ENCODE measurements around the gene CTSZ.

CTSZ gene

DNA sequence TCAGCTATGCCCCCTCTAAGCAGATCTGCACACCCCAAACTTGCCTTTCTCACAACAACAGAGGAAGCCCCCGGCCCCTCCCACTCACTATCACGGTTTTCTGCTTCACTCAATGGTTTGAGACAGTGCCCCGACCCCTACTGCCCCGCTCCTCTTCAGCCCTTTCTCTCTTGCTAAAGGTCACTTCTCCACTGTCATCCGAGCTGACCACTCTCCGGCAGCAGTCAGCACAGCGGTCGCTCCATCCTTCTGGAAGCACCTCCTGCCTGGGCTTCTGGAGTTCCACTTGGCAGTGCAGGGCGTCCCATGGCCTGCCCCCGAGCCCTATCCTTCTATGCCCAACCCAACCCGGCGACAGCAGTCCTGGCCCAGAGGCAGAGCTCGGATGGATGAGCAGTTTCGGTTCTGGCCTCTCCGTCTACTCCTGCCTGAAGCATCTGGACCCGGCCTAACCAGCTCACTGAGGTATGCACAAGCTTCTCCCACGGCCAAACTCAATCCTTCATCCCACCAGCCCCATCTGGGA, 4.1 kb downstream of the CTSZ start:
- no peak for DNase-seq
- H3K56ac ChIP-seq (ENCODE audit: low read length), result no peak overlapping the region
- H3K18ac ChIP-seq (ENCODE audit: low read length), result no peak overlapping the region
- H4K5ac ChIP-seq (ENCODE audit: low read length), result no peak overlapping the region
- no peaks in the 10 kb centered on the region for H3K27me3 ChIP-seq (ENCODE audit: insufficient read depth, low read length, poor library complexity)
- no peak overlapping the region for H2BK15ac ChIP-seq (replicated peaks; ENCODE audit: low read depth)
- H2BK120ac ChIP-seq (ENCODE audit: low read depth, low read length), result no peak overlapping the region
- no CpG with 5 or more reads among the region's 17 CpGs for WGBS (ENCODE audit: extremely low coverage, insufficient coverage, low lambda C conversion rate)
- peaks cover 5% of the 10 kb centered on the region for H3K79me1 ChIP-seq (ENCODE audit: low read length)
- H3K4me3 ChIP-seq (ENCODE audit: low read length), result no peak overlapping the region
- no peak overlapping the region for H3K4me2 ChIP-seq (ENCODE audit: low read length)
- no peak overlapping the region for H3K23ac ChIP-seq (ENCODE audit: low read length)
- H3K4me1 ChIP-seq (ENCODE audit: control insufficient read depth, low read depth, low read length), result no peaks in the 10 kb centered on the region
- no peak overlapping the region for H3K9ac ChIP-seq (ENCODE audit: low read length)
- no peaks in the 10 kb centered on the region for H3K36me3 ChIP-seq (ENCODE audit: control insufficient read depth, insufficient read depth, low read length)
- H3K4ac ChIP-seq (ENCODE audit: low read depth, low read length), result no peak overlapping the region
- no peaks in the 10 kb centered on the region for H3K79me2 ChIP-seq (ENCODE audit: control insufficient read depth, insufficient read depth, low read length)
- no peak overlapping the region for H2BK5ac ChIP-seq (ENCODE audit: low read length)
- no peak overlapping the region for H3K27ac ChIP-seq (ENCODE audit: low read depth, low read length)
- H4K8ac ChIP-seq (ENCODE audit: low read depth, low read length), result no peak overlapping the region
- no peak overlapping the region for H2AK5ac ChIP-seq (ENCODE audit: low read length)

DNA sequence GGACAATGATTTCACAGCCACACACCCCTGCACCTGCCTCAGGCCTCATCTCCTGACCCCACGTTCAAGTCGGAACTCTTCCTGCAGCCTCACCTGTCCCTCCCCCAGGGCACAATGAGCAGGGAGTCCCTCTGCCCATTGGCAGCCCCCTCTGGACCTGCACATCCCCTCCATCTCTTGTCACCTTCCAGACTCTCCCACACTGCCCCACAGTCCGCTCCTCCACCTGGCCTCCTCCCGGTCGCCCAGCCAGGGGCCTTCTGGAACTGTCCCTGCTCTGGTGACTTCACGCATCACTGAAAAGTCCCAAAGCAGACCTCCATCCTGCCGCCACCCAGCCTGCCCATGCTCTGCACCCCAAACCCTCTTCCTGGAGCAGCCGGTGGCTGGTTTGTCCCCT, 4.7 kb downstream of the CTSZ start:
- Histone ChIP-seq H2BK5ac (ENCODE audit: low read length) (no peak overlapping the region), H3K27ac (ENCODE audit: low read depth, low read length) (no peak overlapping the region), H3K23ac (ENCODE audit: low read length) (no peak overlapping the region), H3K4me2 (ENCODE audit: low read length) (no peak overlapping the region), H3K79me2 (ENCODE audit: control insufficient read depth, insufficient read depth, low read length) (no peaks in the 10 kb centered on the region), H2AK5ac (ENCODE audit: low read length) (no peak overlapping the region), H2BK120ac (ENCODE audit: low read depth, low read length) (no peak overlapping the region), H3K4me1 (ENCODE audit: control insufficient read depth, low read depth, low read length) (no peaks in the 10 kb centered on the region), H4K5ac (ENCODE audit: low read length) (no peak overlapping the region), H3K4me3 (ENCODE audit: low read length) (no peak overlapping the region), H3K9ac (ENCODE audit: low read length) (no peak overlapping the region), H3K36me3 (ENCODE audit: control insufficient read depth, insufficient read depth, low read length) (no peaks in the 10 kb centered on the region), H2BK15ac (replicated peaks; ENCODE audit: low read depth) (no peak overlapping the region), H3K56ac (ENCODE audit: low read length) (no peak overlapping the region), H4K8ac (ENCODE audit: low read depth, low read length) (no peak overlapping the region), H3K4ac (ENCODE audit: low read depth, low read length) (no peak overlapping the region), H3K18ac (ENCODE audit: low read length) (no peak overlapping the region), H3K79me1 (ENCODE audit: low read length) (peaks cover 5% of the 10 kb centered on the region), H3K27me3 (ENCODE audit: insufficient read depth, low read length, poor library complexity) (no peaks in the 10 kb centered on the region)
- WGBS (ENCODE audit: extremely low coverage, insufficient coverage, low lambda C conversion rate), result no CpG with 5 or more reads among the region's 8 CpGs
- DNase-seq, result no peak

DNA sequence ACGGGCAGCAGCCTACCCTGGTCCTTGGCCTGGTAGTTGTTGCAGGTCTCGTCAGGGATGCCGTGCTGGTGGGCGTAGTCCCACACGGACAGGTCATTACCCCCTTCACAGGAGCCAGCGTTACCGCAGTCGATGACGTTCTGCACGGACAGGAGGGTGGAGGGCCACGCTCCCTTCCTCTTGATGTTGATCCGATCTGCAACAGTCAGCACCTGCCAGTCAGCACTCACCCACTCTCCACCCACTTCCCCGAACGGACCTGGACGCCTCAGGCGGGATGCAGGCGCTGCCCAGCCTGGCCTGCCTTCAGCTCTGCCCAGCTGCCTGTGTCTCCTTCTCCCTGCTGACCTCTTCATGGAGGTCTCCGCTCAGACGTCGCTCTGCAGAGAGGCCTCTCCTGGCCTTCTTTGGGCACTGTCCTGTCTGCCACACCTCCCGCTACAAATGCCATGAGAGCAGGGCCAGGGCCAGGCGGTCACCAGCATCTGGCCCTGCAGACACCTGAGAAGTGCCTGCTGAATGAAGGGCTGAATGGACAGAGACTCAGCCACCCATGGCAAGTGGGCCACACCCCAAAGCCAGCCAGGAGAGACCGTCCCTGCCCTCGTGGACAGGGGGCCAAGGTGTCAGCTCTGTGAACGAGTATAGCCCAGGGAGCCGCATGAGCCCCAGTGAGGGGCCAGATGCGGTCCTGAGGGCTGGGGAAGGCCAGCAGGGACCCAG, 5.4 kb downstream of the CTSZ start:
- Histone ChIP-seq H3K9ac (ENCODE audit: low read length) (no peak overlapping the region), H2BK120ac (ENCODE audit: low read depth, low read length) (no peak overlapping the region), H3K4me1 (ENCODE audit: control insufficient read depth, low read depth, low read length) (no peaks in the 10 kb centered on the region), H3K36me3 (ENCODE audit: control insufficient read depth, insufficient read depth, low read length) (no peaks in the 10 kb centered on the region), H3K79me1 (ENCODE audit: low read length) (peaks cover 5% of the 10 kb centered on the region), H3K23ac (ENCODE audit: low read length) (no peak overlapping the region), H3K4me3 (ENCODE audit: low read length) (no peak overlapping the region), H3K79me2 (ENCODE audit: control insufficient read depth, insufficient read depth, low read length) (no peaks in the 10 kb centered on the region), H2BK15ac (replicated peaks; ENCODE audit: low read depth) (no peak overlapping the region), H3K27me3 (ENCODE audit: insufficient read depth, low read length, poor library complexity) (no peaks in the 10 kb centered on the region), H3K18ac (ENCODE audit: low read length) (no peak overlapping the region), H3K4me2 (ENCODE audit: low read length) (no peak overlapping the region), H2BK5ac (ENCODE audit: low read length) (no peak overlapping the region), H3K27ac (ENCODE audit: low read depth, low read length) (no peak overlapping the region), H4K8ac (ENCODE audit: low read depth, low read length) (no peak overlapping the region), H3K4ac (ENCODE audit: low read depth, low read length) (no peak overlapping the region), H2AK5ac (ENCODE audit: low read length) (no peak overlapping the region), H3K56ac (ENCODE audit: low read length) (no peak overlapping the region), H4K5ac (ENCODE audit: low read length) (no peak overlapping the region)
- DNase-seq, result no peak
- WGBS (ENCODE audit: extremely low coverage, insufficient coverage, low lambda C conversion rate), result no CpG with 5 or more reads among the region's 27 CpGs

DNA sequence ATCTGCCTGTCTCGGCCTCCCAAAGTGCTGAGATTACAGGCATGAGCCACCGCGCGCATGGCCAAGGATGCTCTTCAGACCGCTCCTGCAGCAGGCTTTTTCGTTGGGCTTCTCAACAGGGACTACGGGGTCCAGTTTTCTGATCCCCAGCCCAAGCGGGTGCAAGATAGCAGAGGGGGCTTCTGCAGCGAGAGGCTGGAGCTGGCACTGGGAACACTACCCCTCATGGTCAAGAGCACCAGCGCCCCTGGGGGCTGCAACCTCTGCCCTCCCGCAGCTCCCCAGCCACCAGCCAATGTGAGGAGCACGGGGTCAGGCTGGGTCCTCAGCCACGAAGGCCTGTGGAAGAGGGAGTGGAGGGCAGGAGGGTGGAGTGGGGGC, 6.0 kb downstream of the CTSZ start:
- H4K8ac ChIP-seq (ENCODE audit: low read depth, low read length), result no peak overlapping the region
- no peak overlapping the region for H2BK5ac ChIP-seq (ENCODE audit: low read length)
- no peak overlapping the region for H3K27ac ChIP-seq (ENCODE audit: low read depth, low read length)
- no peaks in the 10 kb centered on the region for H3K79me2 ChIP-seq (ENCODE audit: control insufficient read depth, insufficient read depth, low read length)
- no peak for DNase-seq
- H3K36me3 ChIP-seq (ENCODE audit: control insufficient read depth, insufficient read depth, low read length), result peaks cover 1% of the 10 kb centered on the region
- H3K23ac ChIP-seq (ENCODE audit: low read length), result no peak overlapping the region
- H3K9ac ChIP-seq (ENCODE audit: low read length), result no peak overlapping the region
- no peak overlapping the region for H2BK15ac ChIP-seq (replicated peaks; ENCODE audit: low read depth)
- no peak overlapping the region for H3K56ac ChIP-seq (ENCODE audit: low read length)
- H3K27me3 ChIP-seq (ENCODE audit: insufficient read depth, low read length, poor library complexity), result no peaks in the 10 kb centered on the region
- H2BK120ac ChIP-seq (ENCODE audit: low read depth, low read length), result no peak overlapping the region
- H3K18ac ChIP-seq (ENCODE audit: low read length), result no peak overlapping the region
- H3K79me1 ChIP-seq (ENCODE audit: low read length), result peaks cover 2% of the 10 kb centered on the region
- no peak overlapping the region for H4K5ac ChIP-seq (ENCODE audit: low read length)
- H3K4me2 ChIP-seq (ENCODE audit: low read length), result no peak overlapping the region
- H3K4me1 ChIP-seq (ENCODE audit: control insufficient read depth, low read depth, low read length), result no peaks in the 10 kb centered on the region
- WGBS (ENCODE audit: extremely low coverage, insufficient coverage, low lambda C conversion rate), result no CpG with 5 or more reads among the region's 13 CpGs
- H2AK5ac ChIP-seq (ENCODE audit: low read length), result no peak overlapping the region
- no peak overlapping the region for H3K4me3 ChIP-seq (ENCODE audit: low read length)
- no peak overlapping the region for H3K4ac ChIP-seq (ENCODE audit: low read depth, low read length)

DNA sequence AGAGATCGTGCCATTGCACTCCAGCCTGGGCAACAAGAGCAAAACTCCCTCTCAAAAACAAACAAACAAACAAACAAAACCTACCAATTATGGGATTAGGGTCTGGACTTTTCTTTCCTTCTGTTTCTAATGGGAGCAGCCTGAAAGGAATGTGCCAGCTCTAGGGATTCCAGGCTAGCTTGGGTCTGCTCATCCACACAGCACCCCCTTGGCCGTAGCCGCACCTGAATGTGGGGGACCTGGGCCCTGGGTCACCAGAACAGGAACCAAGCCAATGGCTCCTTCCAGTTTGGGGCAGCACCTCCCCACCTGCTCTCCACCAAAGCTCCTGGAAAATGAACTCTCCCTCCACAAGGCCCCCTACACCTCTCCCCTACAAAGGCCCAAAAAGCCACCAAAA, 6.7 kb downstream of the CTSZ start:
- H3K56ac ChIP-seq (ENCODE audit: low read length), result no peak overlapping the region
- H4K8ac ChIP-seq (ENCODE audit: low read depth, low read length), result no peak overlapping the region
- no peak overlapping the region for H3K4ac ChIP-seq (ENCODE audit: low read depth, low read length)
- H3K4me3 ChIP-seq (ENCODE audit: low read length), result no peak overlapping the region
- H2BK120ac ChIP-seq (ENCODE audit: low read depth, low read length), result no peak overlapping the region
- peaks cover 1% of the 10 kb centered on the region for H3K79me1 ChIP-seq (ENCODE audit: low read length)
- no peaks in the 10 kb centered on the region for H3K79me2 ChIP-seq (ENCODE audit: control insufficient read depth, insufficient read depth, low read length)
- no peak overlapping the region for H3K4me2 ChIP-seq (ENCODE audit: low read length)
- H3K23ac ChIP-seq (ENCODE audit: low read length), result no peak overlapping the region
- H2BK5ac ChIP-seq (ENCODE audit: low read length), result no peak overlapping the region
- H4K5ac ChIP-seq (ENCODE audit: low read length), result no peak overlapping the region
- no peak overlapping the region for H2AK5ac ChIP-seq (ENCODE audit: low read length)
- H2BK15ac ChIP-seq (replicated peaks; ENCODE audit: low read depth), result no peak overlapping the region
- WGBS (ENCODE audit: extremely low coverage, insufficient coverage, low lambda C conversion rate), result no CpG with 5 or more reads among the region's 3 CpGs
- H3K4me1 ChIP-seq (ENCODE audit: control insufficient read depth, low read depth, low read length), result no peaks in the 10 kb centered on the region
- no peaks in the 10 kb centered on the region for H3K27me3 ChIP-seq (ENCODE audit: insufficient read depth, low read length, poor library complexity)
- H3K27ac ChIP-seq (ENCODE audit: low read depth, low read length), result no peak overlapping the region
- H3K18ac ChIP-seq (ENCODE audit: low read length), result no peak overlapping the region
- H3K36me3 ChIP-seq (ENCODE audit: control insufficient read depth, insufficient read depth, low read length), result peaks cover 3% of the 10 kb centered on the region
- H3K9ac ChIP-seq (ENCODE audit: low read length), result no peak overlapping the region
- DNase-seq, result no peak

DNA sequence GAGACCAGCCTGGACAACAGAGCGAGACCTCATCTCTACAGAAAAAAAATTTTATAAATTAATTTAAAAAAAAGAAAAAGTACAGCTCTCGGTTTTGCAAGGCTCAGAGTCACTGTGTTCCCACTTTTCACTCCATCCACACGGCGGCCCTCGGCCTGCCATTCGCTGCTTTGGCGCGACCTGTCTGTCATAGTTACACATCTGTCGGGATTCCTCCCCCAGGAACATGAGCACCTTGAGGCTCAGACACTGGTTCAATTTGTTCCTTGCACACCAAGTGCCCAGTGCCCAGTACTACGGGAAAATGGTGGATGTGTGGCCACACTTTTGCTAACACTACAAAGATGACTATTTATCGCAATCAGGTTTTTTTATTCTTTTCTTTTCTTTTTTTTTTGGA, 8.4 kb downstream of the CTSZ start:
- Histone ChIP-seq H2BK15ac (replicated peaks; ENCODE audit: low read depth) (no peak overlapping the region), H4K8ac (ENCODE audit: low read depth, low read length) (no peak overlapping the region), H3K4me3 (ENCODE audit: low read length) (no peak overlapping the region), H2BK5ac (ENCODE audit: low read length) (no peak overlapping the region), H3K79me1 (ENCODE audit: low read length) (no peaks in the 10 kb centered on the region), H3K23ac (ENCODE audit: low read length) (no peak overlapping the region), H3K4me1 (ENCODE audit: control insufficient read depth, low read depth, low read length) (no peaks in the 10 kb centered on the region), H3K79me2 (ENCODE audit: control insufficient read depth, insufficient read depth, low read length) (no peaks in the 10 kb centered on the region), H3K27me3 (ENCODE audit: insufficient read depth, low read length, poor library complexity) (no peaks in the 10 kb centered on the region), H3K27ac (ENCODE audit: low read depth, low read length) (no peak overlapping the region), H2BK120ac (ENCODE audit: low read depth, low read length) (no peak overlapping the region), H3K9ac (ENCODE audit: low read length) (no peak overlapping the region), H3K36me3 (ENCODE audit: control insufficient read depth, insufficient read depth, low read length) (peaks cover 7% of the 10 kb centered on the region), H3K18ac (ENCODE audit: low read length) (no peak overlapping the region), H4K5ac (ENCODE audit: low read length) (no peak overlapping the region), H3K4ac (ENCODE audit: low read depth, low read length) (no peak overlapping the region), H2AK5ac (ENCODE audit: low read length) (no peak overlapping the region), H3K4me2 (ENCODE audit: low read length) (no peak overlapping the region), H3K56ac (ENCODE audit: low read length) (no peak overlapping the region)
- WGBS (ENCODE audit: extremely low coverage, insufficient coverage, low lambda C conversion rate), result no CpG with 5 or more reads among the region's 11 CpGs
- DNase-seq, result no peak
